ENCODE results near the gene SUPT4H1.

- no peak for TF ChIP-seq EZH2 (IDR thresholded peaks at IDR 0.05; ENCODE audit: borderline replicate concordance, low read depth, low read length, severe bottlenecking)
- TF ChIP-seq CTCF (IDR thresholded peaks at IDR 0.05; ENCODE audit: borderline replicate concordance, extremely low read depth, low read length, poor library complexity, severe bottlenecking), result peak; percentile 1
Observed at GRCh38 chr17:58334256-58334655, 17.7 kb downstream of the SUPT4H1 start.
